ENCODE results near the gene CIPC.

GRCh38 chr14:77125823-77126325 lies 27.8 kb downstream of the CIPC start:
- TF ChIP-seq EZH2phosphoT487 (IDR thresholded peaks at IDR 0.05; ENCODE audit: borderline replicate concordance, low read depth, low read length) (no peak), CTCF (conservative IDR thresholded peaks at IDR 0.05; ENCODE audit: low read length) (no peak)
